Neural progenitor cell (in vitro differentiated cells): ENCODE data around the gene DBI. TPM values are rescaled to one million over a fixed set of nuclear protein-coding genes. Genes with fewer than 3 reads are reported as not detected.

Source experiments
- DNase-seq: peaks from one replicate; pipeline ENCODE4 v3.0.0-alpha.2; 2016; ENCODE audit warnings: low spot score
- H2AFZ ChIP-seq: fragments of 200-600 bp; sonication (generic); replicated peaks from 2 replicates; pipeline ENCODE4 v1.6.1; 2016; ENCODE audit warnings: antibody characterized with exemption
- H3F3A ChIP-seq: fragments of 200-600 bp; sonication (generic); 2 replicates; pipeline ENCODE4 v1.6.1; 2016; ENCODE audit warnings: antibody characterized with exemption, low read depth
- H3K27ac ChIP-seq: fragments of 200-600 bp; sonication (generic); 2 replicates; pipeline ENCODE4 v1.5.1; 2016; ENCODE audit warnings: mild to moderate bottlenecking
- H3K27me3 ChIP-seq: fragments of 200-600 bp; sonication (generic); 2 replicates; pipeline ENCODE4 v1.6.1; 2016; ENCODE audit warnings: mild to moderate bottlenecking, moderate library complexity
- H3K36me3 ChIP-seq: fragments of 200-600 bp; sonication (generic); 2 replicates; pipeline ENCODE4 v1.5.1; 2016
- H3K4me1 ChIP-seq: fragments of 200-600 bp; sonication (generic); 2 replicates; pipeline ENCODE4 v1.6.1; 2016; ENCODE audit warnings: mixed run types
- H3K4me2 ChIP-seq: fragments of 200-600 bp; sonication (generic); 2 replicates; pipeline ENCODE4 v1.6.1; 2016
- H3K4me3 ChIP-seq: fragments of 200-600 bp; sonication (generic); 2 replicates; pipeline ENCODE4 v1.5.1; 2016
- H3K79me2 ChIP-seq: fragments of 200-600 bp; sonication (generic); 2 replicates; pipeline ENCODE4 v1.6.1; 2016; ENCODE audit warnings: low read depth
- H3K9ac ChIP-seq: fragments of 200-600 bp; sonication (generic); 2 replicates; pipeline ENCODE4 v1.6.1; 2016
- H3K9me3 ChIP-seq: fragments of 200-600 bp; sonication (generic); 2 replicates; pipeline ENCODE4 v1.5.1; 2016; ENCODE audit warnings: low read depth
- H4K20me1 ChIP-seq: fragments of 200-600 bp; sonication (generic); 2 replicates; pipeline ENCODE4 v1.6.1; 2016; ENCODE audit warnings: low read depth
- H3K27ac Mint-ChIP-seq: 3 replicates; pipeline ENCODE4 v1.8.0; 2021; ENCODE audit warnings: mixed read lengths
- H3K27me3 Mint-ChIP-seq: 2 replicates; pipeline ENCODE4 v1.8.0; 2022; ENCODE audit warnings: low read depth, mild to moderate bottlenecking, inconsistent platforms, moderate library complexity, mixed read lengths; ENCODE audit not compliant: insufficient read depth
- H3K36me3 Mint-ChIP-seq: 3 replicates; pipeline ENCODE4 v1.8.0; 2021; ENCODE audit warnings: mixed read lengths
- H3K4me1 Mint-ChIP-seq: 3 replicates; pipeline ENCODE4 v1.8.0; 2021; ENCODE audit warnings: mixed read lengths
- H3K4me3 Mint-ChIP-seq: 3 replicates; pipeline ENCODE4 v1.8.0; 2021; ENCODE audit warnings: mild to moderate bottlenecking, moderate library complexity, mixed read lengths
- H3K9me3 Mint-ChIP-seq: 3 replicates; pipeline ENCODE4 v1.8.0; 2020; ENCODE audit warnings: mixed read lengths
- EZH2 ChIP-seq: fragments of 200-600 bp; sonication (generic); IDR thresholded peaks from 2 replicates; pipeline ENCODE4 v1.6.1; 2017; ENCODE audit warnings: antibody characterized with exemption, mild to moderate bottlenecking, moderate library complexity
- EZH2phosphoT487 ChIP-seq: fragments of 200-600 bp; sonication (generic); IDR thresholded peaks from 2 replicates; pipeline ENCODE4 v1.6.1; 2017; ENCODE audit warnings: antibody characterized with exemption
- total RNA-seq: library from RNA; depleted of rRNA; stranded (reverse); fragments of >200 nt; gene quantifications from 2 replicates; pipeline ENCODE4 v1.2.3, GENCODE V29; 2015; ENCODE audit warnings: low replicate concordance
- TF ChIP-seq, protein P1 (sequence below): fragments of 200-600 bp; sonication (generic); IDR thresholded peaks from 2 replicates; pipeline ENCODE4 v1.5.1; 2017; ENCODE audit warnings: antibody characterized with exemption, mild to moderate bottlenecking

DBI gene
- 158 and 238 TPM in 2 replicates for total RNA-seq

- H3K9ac ChIP-seq: peak within 1 kb of the TSS; percentile 48
- peak; percentile 97 for DNase-seq
- TF ChIP-seq EZH2phosphoT487: no peak
- TF ChIP-seq, protein P1, sequence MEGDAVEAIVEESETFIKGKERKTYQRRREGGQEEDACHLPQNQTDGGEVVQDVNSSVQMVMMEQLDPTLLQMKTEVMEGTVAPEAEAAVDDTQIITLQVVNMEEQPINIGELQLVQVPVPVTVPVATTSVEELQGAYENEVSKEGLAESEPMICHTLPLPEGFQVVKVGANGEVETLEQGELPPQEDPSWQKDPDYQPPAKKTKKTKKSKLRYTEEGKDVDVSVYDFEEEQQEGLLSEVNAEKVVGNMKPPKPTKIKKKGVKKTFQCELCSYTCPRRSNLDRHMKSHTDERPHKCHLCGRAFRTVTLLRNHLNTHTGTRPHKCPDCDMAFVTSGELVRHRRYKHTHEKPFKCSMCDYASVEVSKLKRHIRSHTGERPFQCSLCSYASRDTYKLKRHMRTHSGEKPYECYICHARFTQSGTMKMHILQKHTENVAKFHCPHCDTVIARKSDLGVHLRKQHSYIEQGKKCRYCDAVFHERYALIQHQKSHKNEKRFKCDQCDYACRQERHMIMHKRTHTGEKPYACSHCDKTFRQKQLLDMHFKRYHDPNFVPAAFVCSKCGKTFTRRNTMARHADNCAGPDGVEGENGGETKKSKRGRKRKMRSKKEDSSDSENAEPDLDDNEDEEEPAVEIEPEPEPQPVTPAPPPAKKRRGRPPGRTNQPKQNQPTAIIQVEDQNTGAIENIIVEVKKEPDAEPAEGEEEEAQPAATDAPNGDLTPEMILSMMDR: no peak
- no peak for TF ChIP-seq EZH2
- Mint-ChIP-seq H3K4me1 (peaks cover 18% of the 10 kb centered on the region), H3K9me3 (no peaks in the 10 kb centered on the region), H3K27ac (peak within 1 kb of the TSS; percentile 92), H3K36me3 (peaks cover 26% of the 10 kb centered on the region), H3K4me3 (peak within 1 kb of the TSS; percentile 99), H3K27me3 (peaks cover 4% of the 10 kb centered on the region)
- no peak within 1 kb of the TSS for H3K27ac ChIP-seq
- H2AFZ ChIP-seq: peak within 1 kb of the TSS; percentile 75
- peaks cover 44% of the 10 kb centered on the region for H3K79me2 ChIP-seq
- no peaks in the 10 kb centered on the region for H3K9me3 ChIP-seq
- H3K4me3 ChIP-seq: peak within 1 kb of the TSS; percentile 68
- peak within 1 kb of the TSS; percentile 83 for H3K4me2 ChIP-seq
- no peaks in the 10 kb centered on the region for H3F3A ChIP-seq
- H3K27me3 ChIP-seq: no peaks in the 10 kb centered on the region
- peaks cover 21% of the 10 kb centered on the region for H4K20me1 ChIP-seq
- H3K36me3 ChIP-seq: no peaks in the 10 kb centered on the region
- H3K4me1 ChIP-seq: peaks cover 18% of the 10 kb centered on the region
Measured at GRCh38 chr2:119366649-119367471, at the start of gene DBI, which contains the start of gene C2orf76. Gene DBI (plus strand): TSS chr2:119366977. CDS start chr2:119367052, 75 bp downstream. Gene C2orf76 (minus strand): TSS chr2:119366834. CDS start chr2:119339959, 26,875 bp downstream.

DNA sequence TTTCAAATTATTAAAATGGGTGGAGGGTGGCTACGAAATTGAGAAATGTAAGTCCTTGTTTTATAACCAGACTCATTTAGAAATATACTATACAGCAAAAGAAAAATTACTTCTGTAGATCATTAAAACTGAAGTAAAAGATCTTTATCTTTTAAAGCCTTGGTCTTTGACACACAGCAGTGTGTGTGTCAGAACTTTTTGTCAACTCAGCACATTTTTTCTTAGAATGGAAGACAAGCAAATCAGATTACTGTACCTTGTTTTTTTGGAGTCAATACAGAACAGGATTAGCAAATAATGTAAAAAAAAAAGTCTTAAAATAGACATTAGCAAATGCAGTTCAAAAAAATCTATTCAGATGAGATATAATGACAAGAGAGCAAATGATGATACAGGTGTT lies 49.2 kb upstream of the DBI start:
- Mint-ChIP-seq H3K27ac (no peak overlapping the region), H3K4me1 (no peaks in the 10 kb centered on the region), H3K27me3 (peaks cover 3% of the 10 kb centered on the region), H3K9me3 (no peaks in the 10 kb centered on the region), H3K36me3 (peaks cover 2% of the 10 kb centered on the region), H3K4me3 (no peak overlapping the region)
- H3K4me3 ChIP-seq: no peak overlapping the region
- H3F3A ChIP-seq: no peaks in the 10 kb centered on the region
- no peak for DNase-seq
- H3K9ac ChIP-seq: no peak overlapping the region
- no peaks in the 10 kb centered on the region for H4K20me1 ChIP-seq
- H3K27me3 ChIP-seq: no peaks in the 10 kb centered on the region
- TF ChIP-seq EZH2phosphoT487: no peak
- TF ChIP-seq EZH2: no peak
- TF ChIP-seq, protein P1: no peak
- no peaks in the 10 kb centered on the region for H3K79me2 ChIP-seq
- H3K27ac ChIP-seq: no peak overlapping the region
- H3K4me2 ChIP-seq: no peak overlapping the region
- no peaks in the 10 kb centered on the region for H3K36me3 ChIP-seq
- H3K4me1 ChIP-seq: no peaks in the 10 kb centered on the region
- no peaks in the 10 kb centered on the region for H3K9me3 ChIP-seq
- H2AFZ ChIP-seq: no peak overlapping the region

DNA sequence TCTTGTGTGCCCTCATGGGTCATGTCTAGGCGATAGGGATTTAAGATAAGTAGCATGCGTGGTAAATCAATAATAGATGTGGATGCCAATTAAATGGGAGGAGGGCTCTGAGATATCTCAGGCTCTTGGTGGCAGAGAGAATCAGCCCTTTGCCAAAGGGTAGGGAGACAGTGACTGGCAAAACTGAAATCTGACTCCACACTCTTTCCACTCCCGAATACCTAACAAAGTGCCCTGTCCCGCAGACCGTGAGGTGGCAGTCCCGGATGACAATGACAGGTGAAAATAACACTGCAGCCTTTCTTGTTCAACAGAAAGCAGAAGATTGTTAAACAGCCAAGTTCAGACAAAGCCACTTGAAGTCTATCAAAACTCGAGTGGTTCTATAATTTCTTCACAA lies 47.2 kb upstream of the DBI start:
- Histone ChIP-seq H3K36me3 (no peaks in the 10 kb centered on the region), H4K20me1 (no peaks in the 10 kb centered on the region), H3K27me3 (no peaks in the 10 kb centered on the region), H3K9me3 (no peaks in the 10 kb centered on the region), H3K27ac (no peak overlapping the region), H3K4me2 (no peak overlapping the region), H3K9ac (no peak overlapping the region), H3K79me2 (no peaks in the 10 kb centered on the region), H3K4me3 (no peak overlapping the region), H3F3A (no peaks in the 10 kb centered on the region), H3K4me1 (no peaks in the 10 kb centered on the region), H2AFZ (no peak overlapping the region)
- no peak for TF ChIP-seq EZH2
- TF ChIP-seq EZH2phosphoT487: no peak
- TF ChIP-seq, protein P1: no peak
- Mint-ChIP-seq H3K9me3 (no peaks in the 10 kb centered on the region), H3K27ac (no peak overlapping the region), H3K36me3 (no peaks in the 10 kb centered on the region), H3K4me1 (no peaks in the 10 kb centered on the region), H3K4me3 (no peak overlapping the region), H3K27me3 (peaks cover 3% of the 10 kb centered on the region)
- no peak for DNase-seq
